CD4-positive, alpha-beta memory T cell (primary cell): ENCODE measurements around the gene ZBTB45. TPM values are rescaled to one million over a fixed set of nuclear protein-coding genes. Genes with fewer than 3 reads are reported as not detected.

ENCODE experiments used
- CTCF ChIA-PET: fragments of 350-600 bp; sonication (Branson Sonifier 250); formaldehyde crosslinking; loops from one replicate; lab custom pipeline; 2021; ENCODE audit warnings: inconsistent platforms; ENCODE audit not compliant: partially characterized antibody; lab: Charles Lee
- POLR2A ChIA-PET: fragments of 350-600 bp; sonication (Branson Sonifier 250); formaldehyde crosslinking; loops from one replicate; lab custom pipeline; 2021; ENCODE audit not compliant: partially characterized antibody; lab: Charles Lee
- DNase-seq, 5 donors: peaks; one replicate each; pipeline versions ENCODE4 v3.0.0 to v3.0.0-alpha.2; 2020 to 2022; ENCODE audit warnings: mixed read lengths in 1 of 5
- H3K27ac ChIP-seq: one replicate; pipeline ENCODE4 v1.7.0; 2013; ENCODE audit warnings: low read depth, low read length
- H3K27me3 ChIP-seq: 2 replicates; pipeline ENCODE4 v1.7.0; 2013; ENCODE audit warnings: mild to moderate bottlenecking, low read length, moderate library complexity; ENCODE audit not compliant: insufficient read depth
- H3K36me3 ChIP-seq: 2 replicates; pipeline ENCODE4 v1.7.0; 2013; ENCODE audit warnings: mild to moderate bottlenecking, low read length, moderate library complexity; ENCODE audit not compliant: insufficient read depth
- H3K4me1 ChIP-seq: 2 replicates; pipeline ENCODE4 v1.7.0; 2013; ENCODE audit warnings: mild to moderate bottlenecking, low read length, moderate library complexity; ENCODE audit not compliant: insufficient read depth
- H3K4me3 ChIP-seq, 2 donors: one replicate each; pipeline ENCODE4 v1.7.0; 2013; ENCODE audit warnings: low read length in 2 of 2, mild to moderate bottlenecking in 1 of 2
- H3K9me3 ChIP-seq, 2 donors: one replicate each; pipeline ENCODE4 v1.7.0; 2013; ENCODE audit warnings: low read length in 2 of 2, control low read depth in 1 of 2; ENCODE audit not compliant: control insufficient read depth in 1 of 2
- H3K27ac Mint-ChIP-seq, 7 donors: one replicate each; pipeline ENCODE4 v1.8.0; 2020 to 2021; ENCODE audit warnings: mixed read lengths in 7 of 7, mild to moderate bottlenecking in 6 of 7, inconsistent platforms in 3 of 7, moderate library complexity in 3 of 7
- H3K27me3 Mint-ChIP-seq, 2 donors: one replicate each; pipeline ENCODE4 v1.8.0; 2020 to 2021; ENCODE audit warnings: mixed read lengths in 2 of 2
- H3K36me3 Mint-ChIP-seq, 2 donors: one replicate each; pipeline ENCODE4 v1.8.0; 2020 to 2021; ENCODE audit warnings: mixed read lengths in 2 of 2, inconsistent platforms in 1 of 2, mild to moderate bottlenecking in 1 of 2
- H3K4me1 Mint-ChIP-seq, 4 donors: one replicate each; pipeline ENCODE4 v1.8.0; 2020 to 2021; ENCODE audit warnings: mixed read lengths in 4 of 4, mild to moderate bottlenecking in 1 of 4
- H3K4me3 Mint-ChIP-seq, 8 donors: one replicate each; pipeline ENCODE4 v1.8.0; 2020 to 2021; ENCODE audit warnings: mixed read lengths in 8 of 8, mild to moderate bottlenecking in 7 of 8, moderate library complexity in 6 of 8, inconsistent platforms in 3 of 8
- H3K9me3 Mint-ChIP-seq, 8 donors: one replicate each; pipeline ENCODE4 v1.8.0; 2020 to 2021; ENCODE audit warnings: mixed read lengths in 8 of 8, mild to moderate bottlenecking in 5 of 8, inconsistent platforms in 3 of 8, moderate library complexity in 1 of 8
- intact Hi-C: fragments of 100-400 bp; cut with micrococcal nuclease; formaldehyde crosslinking; loops from one replicate; pipeline ENCODE4 v1.15.1; 2023
- polyA plus RNA-seq, 2 donors: library from polyadenylated mRNA; unstranded; fragments of 300-500 nt; fragmentation: Illumina TruSeq; gene quantifications; one replicate each; pipeline ENCODE4 v1.2.3, GENCODE V29; 2021
- total RNA-seq, 2 experiments: library from RNA; stranded (reverse); gene quantifications; one replicate each; pipeline ENCODE4 v1.2.3, GENCODE V29; 2021

ZBTB45 gene
- total and polyA plus RNA-seq, 4 experiments from 2014 or later, result 1.9 to 19.8 (median 13.0) TPM

DNA sequence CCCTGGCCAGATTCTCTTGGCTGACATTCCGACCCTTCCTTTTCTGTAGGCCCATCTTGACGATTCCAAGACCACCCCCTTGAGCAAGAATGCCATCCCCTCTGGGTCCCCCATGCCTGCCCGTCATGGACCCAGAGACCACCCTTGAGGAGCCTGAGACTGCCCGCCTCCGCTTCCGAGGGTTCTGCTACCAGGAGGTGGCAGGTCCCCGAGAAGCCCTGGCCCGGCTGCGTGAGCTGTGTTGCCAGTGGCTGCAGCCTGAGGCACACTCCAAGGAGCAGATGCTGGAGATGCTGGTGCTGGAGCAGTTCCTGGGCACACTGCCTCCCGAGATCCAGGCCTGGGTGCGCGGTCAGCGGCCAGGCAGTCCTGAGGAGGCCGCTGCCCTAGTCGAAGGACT lies 42.5 kb downstream of the ZBTB45 start:
- Histone ChIP-seq H3K9me3 (no peaks in the 10 kb centered on the region), H3K4me3 (no peak overlapping the region), H3K36me3 (peaks cover 4% of the 10 kb centered on the region), H3K27me3 (no peaks in the 10 kb centered on the region), H3K4me1 (peaks cover 17% of the 10 kb centered on the region), H3K27ac (peak overlapping the region; percentile 90)
- ChIA-PET POLR2A (interaction anchor here (1.0 to 1.4 kb wide), 4 partner anchors 20 to 115 kb away, joined by 3 to 4 read pairs (median 4); partner anchors contain the start of genes SLC27A5 and ZNF497), CTCF (interaction anchor here (1.0 to 1.8 kb wide), 2 partner anchors 37 to 104 kb away, joined by 3 to 6 read pairs; no protein-coding TSS in a partner anchor)
- DNase-seq, result no peak
- intact Hi-C loops, result loop anchor here (5.0 kb wide), 2 partner anchors 40 to 250 kb away; partner anchors contain the start of genes ZBTB45 and ZNF544
- no peaks in the 10 kb centered on the region for H3K9me3 Mint-ChIP-seq
- H3K4me1 Mint-ChIP-seq, result peaks cover 10 to 33% (median 19%) of the 10 kb centered on the region in 4 donors
- H3K27ac Mint-ChIP-seq, result peak overlapping the region; percentile 92 to 100 (median 99)
- peaks cover 2 to 23% of the 10 kb centered on the region in 2 donors for H3K36me3 Mint-ChIP-seq
- H3K4me3 Mint-ChIP-seq, result peak overlapping the region; percentile 86 to 98 (median 96)
- no peaks in the 10 kb centered on the region for H3K27me3 Mint-ChIP-seq

DNA sequence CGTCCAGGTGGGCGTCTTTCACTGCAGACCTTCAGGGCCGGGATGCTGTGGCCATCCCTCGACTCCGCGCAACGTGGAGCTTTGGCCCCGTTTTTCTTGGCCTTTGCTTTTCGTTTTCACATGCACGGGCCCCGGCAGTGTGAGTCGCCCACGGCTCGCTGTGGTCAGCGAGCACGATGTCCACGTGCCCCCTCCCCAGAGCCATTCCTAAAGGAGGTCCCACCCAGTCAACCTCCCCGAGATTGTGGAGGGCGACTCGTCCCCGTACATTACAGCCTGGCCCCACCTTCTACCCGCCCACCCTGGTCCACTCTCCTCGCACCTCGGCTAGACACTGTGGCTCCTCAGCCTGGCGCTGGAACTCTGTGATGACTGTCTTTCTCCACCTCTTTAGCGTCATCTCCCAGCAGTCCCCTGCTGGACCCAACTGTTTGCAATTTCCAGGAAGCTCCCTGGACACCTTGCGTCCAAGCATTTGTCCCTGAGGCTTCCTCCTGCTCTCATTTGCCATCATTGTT lies 43.1 kb downstream of the ZBTB45 start:
- H3K27me3 Mint-ChIP-seq, result no peaks in the 10 kb centered on the region
- ChIA-PET CTCF (interaction anchor here (1.0 to 1.8 kb wide), 2 partner anchors 38 to 104 kb away, joined by 3 to 6 read pairs; no protein-coding TSS in a partner anchor), POLR2A (interaction anchor here (1.0 to 1.9 kb wide), 6 partner anchors 20 to 114 kb away, joined by 3 to 11 read pairs (median 4); partner anchors contain the start of genes RPS5, SLC27A5, TRIM28 and ZNF324B)
- peaks cover 4% of the 10 kb centered on the region for H3K36me3 ChIP-seq
- peak overlapping the region; percentile 57 to 94 for H3K4me3 ChIP-seq
- no peaks in the 10 kb centered on the region for H3K27me3 ChIP-seq
- H3K36me3 Mint-ChIP-seq, result peaks cover 4 to 24% of the 10 kb centered on the region in 2 donors
- H3K27ac Mint-ChIP-seq, result peak overlapping the region; percentile 92 to 100 (median 99)
- peaks cover 9 to 33% (median 19%) of the 10 kb centered on the region in 4 donors for H3K4me1 Mint-ChIP-seq
- intact Hi-C loops, result loop anchor here (1.0 to 5.0 kb wide), 7 partner anchors 23 to 249 kb away; partner anchors contain the start of genes ERVK3-1, MZF1, ZBTB45 and ZNF132
- peak overlapping the region; percentile 86 to 98 (median 96) for H3K4me3 Mint-ChIP-seq
- DNase-seq, result no peak
- no peaks in the 10 kb centered on the region for H3K9me3 Mint-ChIP-seq
- H3K9me3 ChIP-seq, result no peaks in the 10 kb centered on the region
- peak overlapping the region; percentile 90 for H3K27ac ChIP-seq
- peaks cover 17% of the 10 kb centered on the region for H3K4me1 ChIP-seq

DNA sequence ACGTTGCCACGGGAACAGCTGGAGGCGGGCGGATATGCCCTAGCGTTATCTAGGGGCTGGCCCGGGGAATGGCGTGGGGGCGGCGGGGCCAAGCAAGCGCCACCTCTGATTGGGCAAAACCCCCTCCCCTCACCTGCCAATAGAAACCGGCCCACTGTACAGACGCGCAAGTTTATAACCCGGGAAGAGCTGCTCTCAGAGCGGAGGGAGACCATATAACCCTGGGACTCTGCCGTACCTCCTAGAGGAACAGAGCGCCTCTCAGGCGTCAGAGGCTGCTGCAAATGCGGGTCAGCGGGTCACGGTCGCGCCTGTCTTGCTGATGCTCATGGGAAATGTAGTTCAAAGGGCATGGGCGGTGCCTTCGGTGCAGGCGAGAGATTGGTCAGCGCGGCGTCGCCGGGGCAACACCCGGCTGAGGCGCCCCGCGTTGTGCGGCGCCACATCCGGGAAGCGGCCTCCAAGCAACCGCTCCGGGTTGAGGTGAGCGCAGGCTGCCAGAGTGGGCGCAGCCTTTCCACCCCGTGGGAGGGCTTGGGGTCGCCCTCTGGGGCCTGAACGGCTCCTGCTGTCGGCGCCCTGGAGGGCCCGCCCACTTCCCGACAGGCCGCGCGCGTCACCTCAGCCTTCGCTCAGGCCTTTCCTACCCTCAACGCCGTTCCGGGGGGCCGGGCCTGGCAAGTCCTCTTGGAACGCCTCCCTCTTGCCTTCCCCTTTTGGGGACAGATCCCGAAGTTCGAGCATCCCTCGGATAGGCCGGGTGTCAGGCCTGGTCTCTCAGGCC lies 43.7 kb downstream of the ZBTB45 start, which contains the start of gene ZNF446:
ZNF446 (plus strand) TSS at position 639 of the 784 bp plus-strand sequence. CDS start 867 bp downstream, outside the sequence.
- Mint-ChIP-seq H3K4me1 (peaks cover 9 to 33% (median 19%) of the 10 kb centered on the region in 4 donors), H3K4me3 (peak within 1 kb of the TSS; percentile 91 to 98 (median 96)), H3K27ac (peak within 1 kb of the TSS; percentile 97 to 100 (median 99)), H3K36me3 (peaks cover 4 to 21% of the 10 kb centered on the region in 2 donors), H3K27me3 (no peaks in the 10 kb centered on the region), H3K9me3 (no peaks in the 10 kb centered on the region)
- DNase-seq, result peak; percentile 96 to 99 (median 97)
- Histone ChIP-seq H3K36me3 (peaks cover 5% of the 10 kb centered on the region), H3K4me3 (peak within 1 kb of the TSS; percentile 69 to 94), H3K27me3 (no peaks in the 10 kb centered on the region), H3K27ac (peak within 1 kb of the TSS; percentile 90), H3K9me3 (no peaks in the 10 kb centered on the region), H3K4me1 (peaks cover 17% of the 10 kb centered on the region)
- ChIA-PET POLR2A (interaction anchor here (0.6 to 2.0 kb wide), 16 partner anchors 8 to 293 kb away, joined by 3 to 11 read pairs (median 5); partner anchors contain the start of genes CHMP2A, RPS5, SLC27A5 and TRIM28), CTCF (interaction anchor here (1.0 to 1.8 kb wide), 2 partner anchors 44 to 105 kb away, joined by 3 to 6 read pairs; no protein-coding TSS in a partner anchor)
- intact Hi-C loops, result loop anchor here (1.0 to 5.0 kb wide), 13 partner anchors 10 to 293 kb away; partner anchors contain the start of genes ERVK3-1, MZF1, ZBTB45 and ZNF132

DNA sequence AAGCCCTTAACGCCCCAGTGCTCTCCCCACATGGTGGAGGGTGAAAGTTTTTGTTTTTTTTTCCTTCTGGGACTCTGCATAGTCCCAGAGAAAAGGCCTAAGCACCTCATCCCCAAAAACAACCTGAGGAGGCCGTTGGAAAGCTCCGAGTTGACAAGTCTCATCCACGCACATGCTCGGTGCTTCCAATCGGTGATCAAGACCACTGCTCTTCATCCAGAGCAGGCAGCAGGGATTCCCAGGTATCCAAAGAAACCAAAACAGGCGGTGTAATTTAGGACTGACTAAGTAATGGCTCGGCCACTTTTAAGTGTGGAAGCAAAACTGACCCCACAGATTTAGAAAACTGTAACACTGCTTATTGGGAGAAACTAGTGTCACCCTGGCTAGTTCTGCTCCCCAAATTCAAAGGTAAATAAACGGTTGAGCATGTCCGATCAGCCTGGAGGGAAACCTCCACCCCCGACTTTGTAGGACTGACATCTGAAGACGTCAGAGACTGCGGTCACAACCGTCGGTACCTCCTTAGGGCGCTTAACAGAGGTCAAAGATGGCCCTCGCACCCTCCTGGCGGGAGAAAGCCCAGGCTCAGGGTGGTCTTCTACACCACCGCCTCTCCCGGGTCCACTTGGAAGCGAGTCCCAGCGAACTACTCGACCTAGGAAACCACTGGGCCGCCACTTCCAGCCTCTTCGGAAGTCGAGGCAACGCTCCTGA lies 44.5 kb downstream of the ZBTB45 start:
- peak overlapping the region; percentile 97 to 100 (median 99) for H3K27ac Mint-ChIP-seq
- Histone ChIP-seq H3K4me3 (peak overlapping the region; percentile 69 to 94), H3K9me3 (no peaks in the 10 kb centered on the region), H3K27me3 (no peaks in the 10 kb centered on the region), H3K27ac (peak overlapping the region; percentile 90), H3K36me3 (peaks cover 8% of the 10 kb centered on the region), H3K4me1 (peaks cover 17% of the 10 kb centered on the region)
- peak overlapping the region; percentile 91 to 98 (median 96) for H3K4me3 Mint-ChIP-seq
- no peaks in the 10 kb centered on the region for H3K27me3 Mint-ChIP-seq
- ChIA-PET POLR2A (interaction anchor here (0.6 to 2.0 kb wide), 13 partner anchors 8 to 292 kb away, joined by 3 to 11 read pairs (median 5); partner anchors contain the start of genes CHMP2A, RPS5, TRIM28 and ZBTB45), CTCF (interaction anchor here (1.0 to 1.8 kb wide), 2 partner anchors 45 to 106 kb away, joined by 3 to 6 read pairs; no protein-coding TSS in a partner anchor)
- intact Hi-C loops, result loop anchor here (1.0 to 5.0 kb wide), 8 partner anchors 9 to 292 kb away; partner anchors contain the start of genes ZBTB45, ZNF274, ZNF324B and ZNF544
- peaks cover 9 to 33% (median 19%) of the 10 kb centered on the region in 4 donors for H3K4me1 Mint-ChIP-seq
- no peaks in the 10 kb centered on the region for H3K9me3 Mint-ChIP-seq
- DNase-seq, result no peak
- H3K36me3 Mint-ChIP-seq, result peaks cover 4 to 24% of the 10 kb centered on the region in 2 donors

DNA sequence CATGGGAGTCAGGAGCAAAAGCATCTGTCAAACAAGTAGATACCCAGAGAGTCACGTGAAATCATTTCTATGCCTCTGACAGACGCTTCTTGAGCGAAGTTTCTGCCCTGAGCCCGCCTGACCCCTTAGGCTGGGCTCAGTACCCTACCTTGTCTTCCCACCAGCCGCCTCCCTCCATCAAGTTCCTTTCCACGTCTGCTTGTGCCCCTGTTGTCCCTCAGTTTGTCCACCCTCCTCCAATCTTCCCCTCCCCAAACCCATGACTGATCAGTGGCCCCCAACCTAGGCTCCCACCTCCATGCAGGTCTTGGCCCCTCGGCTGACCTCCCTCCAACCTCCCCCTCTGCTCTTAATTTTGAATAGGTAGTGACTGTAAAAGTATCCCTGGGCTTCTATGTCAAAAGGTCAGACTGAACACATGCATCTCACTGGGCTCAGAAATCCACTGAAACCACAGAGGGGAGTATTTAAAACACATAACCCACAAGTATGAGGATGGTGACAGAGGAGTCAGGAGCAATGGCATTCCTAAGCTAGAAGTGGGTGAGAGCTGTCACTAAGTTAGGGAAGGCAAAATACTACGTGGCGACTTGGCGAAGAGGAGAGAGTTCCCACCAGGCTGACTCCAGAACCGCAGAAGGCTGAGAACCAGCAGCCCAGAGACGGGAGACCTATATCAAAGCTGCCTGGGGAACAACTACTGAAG lies 45.2 kb downstream of the ZBTB45 start:
- Mint-ChIP-seq H3K9me3 (no peaks in the 10 kb centered on the region), H3K27ac (peak overlapping the region; percentile 75 to 100 (median 99)), H3K27me3 (no peaks in the 10 kb centered on the region), H3K4me3 (peak overlapping the region in 6 of 8 donors; percentile 20 to 92 (median 46)), H3K4me1 (peaks cover 9 to 33% (median 19%) of the 10 kb centered on the region in 4 donors), H3K36me3 (peaks cover 4 to 26% of the 10 kb centered on the region in 2 donors)
- Histone ChIP-seq H3K36me3 (peaks cover 8% of the 10 kb centered on the region), H3K9me3 (no peaks in the 10 kb centered on the region), H3K4me1 (peaks cover 17% of the 10 kb centered on the region), H3K27me3 (no peaks in the 10 kb centered on the region), H3K27ac (peak overlapping the region; percentile 90), H3K4me3 (no peak overlapping the region)
- intact Hi-C loops, result loop anchor here (2.0 kb wide), 1 partner anchor 292 kb away; the partner anchor contains the start of gene ZNF274
- no peak for DNase-seq
- ChIA-PET POLR2A (interaction anchor here (1.4 to 2.0 kb wide), 5 partner anchors 8 to 81 kb away, joined by 3 to 8 read pairs (median 6); partner anchors contain the start of genes CHMP2A, ZNF132, ZNF324 and ZNF324B), CTCF (no interaction called here)
